Thyroid gland (tissue), 4 donors: ENCODE measurements around the gene KLC3.
"Not testable (repeated sequence)": the region's sequence is repeated elsewhere in the genome, so short reads cannot be mapped to it uniquely, and the experiment has no call there.

Experiments
- CTCF ChIP-seq, 6 experiments: fragments of 200-600 bp in 3 of 6; fragments of 450-650 bp in 3 of 6; sonication (generic) in 3 of 6; IDR thresholded peaks; one replicate each; pipeline ENCODE4 v1.5.1; 2016 to 2019; ENCODE audit warnings: antibody characterized with exemption in 6 of 6, mild to moderate bottlenecking in 2 of 6, inconsistent platforms in 1 of 6, moderate library complexity in 1 of 6
- POLR2A ChIP-seq, 2 donors: fragments of 450-650 bp; IDR thresholded peaks; one replicate each; pipeline ENCODE4 v1.6.1; 2017; ENCODE audit warnings: antibody characterized with exemption in 2 of 2, mild to moderate bottlenecking in 2 of 2, moderate library complexity in 1 of 2

GRCh38 chr19:45312285-45312684, 28.3 kb upstream of the KLC3 start:
- TF ChIP-seq CTCF, POLR2A (IDR thresholded peaks at IDR 0.05): not testable (repeated sequence)
